Fibroblast of gingiva (primary cell): Measurements from ENCODE around the gene TNS3.

Experiments used
- DNase-seq: peaks from one replicate; pipeline ENCODE4 v3.0.0-alpha.2; 2011; ENCODE audit warnings: low read depth

TNS3 gene

DNA sequence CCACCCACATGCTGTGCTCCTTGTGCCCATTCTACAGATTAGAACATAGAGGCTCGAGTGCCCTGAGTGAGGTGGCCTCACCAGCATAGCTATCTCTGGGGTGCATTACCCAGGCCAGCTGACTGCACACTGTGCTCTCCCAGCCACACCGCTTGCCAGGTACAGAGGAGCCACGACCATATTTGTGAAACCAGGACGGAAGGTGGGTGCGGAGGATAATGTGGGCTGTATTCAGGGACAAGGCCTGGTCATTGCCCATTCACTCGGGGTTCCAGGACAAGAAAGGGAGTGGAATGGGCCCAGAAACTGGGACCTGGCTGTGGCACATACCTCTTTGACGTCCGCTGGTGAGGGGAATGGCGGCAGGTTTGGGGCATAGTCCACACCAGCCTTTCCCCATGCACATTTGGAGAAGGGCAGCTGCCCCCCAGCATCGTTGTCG is 236.0 kb downstream of the TNS3 start:
- no peak for DNase-seq

GRCh38 chr7:47344171-47344955 is 237.5 kb downstream of the TNS3 start:
- DNase-seq, result no peak

- no peak for DNase-seq
Measured at GRCh38 chr7:47343061-47343455, 238.9 kb downstream of the TNS3 start.

DNA sequence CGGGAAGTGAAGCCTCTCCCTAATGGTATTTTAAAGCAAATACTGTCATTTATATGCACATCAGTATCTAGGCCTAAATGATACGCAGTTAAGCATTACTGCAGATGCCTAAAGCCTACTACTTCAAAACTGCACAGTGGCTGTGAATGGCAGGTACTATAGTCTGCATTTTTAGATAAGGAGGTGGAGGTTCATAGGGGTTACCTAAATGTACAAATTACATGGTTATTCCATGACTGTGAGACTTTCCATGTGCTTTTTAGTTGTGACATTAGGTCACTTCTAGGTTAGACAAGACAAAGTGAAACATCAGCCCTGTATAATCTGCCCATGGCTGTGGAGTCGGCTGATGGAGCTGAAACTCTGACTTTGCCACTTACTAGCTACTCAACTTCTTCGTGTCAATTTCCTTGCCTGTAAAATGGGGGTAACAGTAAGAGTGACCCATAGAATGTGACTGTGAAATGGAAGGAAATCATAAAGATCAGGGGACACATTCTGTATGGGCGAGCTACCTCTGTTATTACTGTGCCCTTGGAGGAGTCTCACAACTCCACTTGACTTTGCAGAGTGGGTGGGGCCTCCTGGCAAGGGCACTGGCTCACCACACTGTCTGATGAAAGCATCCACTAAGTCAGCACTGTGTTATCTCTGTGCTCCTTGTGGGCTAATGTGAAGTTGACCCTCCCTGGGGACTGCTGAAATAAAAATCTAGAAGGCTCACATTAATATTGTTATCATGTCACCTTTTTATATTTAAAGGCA is 239.4 kb downstream of the TNS3 start:
- DNase-seq, result no peak

GRCh38 chr7:47340517-47340916 is 241.4 kb downstream of the TNS3 start:
- no peak for DNase-seq

DNA sequence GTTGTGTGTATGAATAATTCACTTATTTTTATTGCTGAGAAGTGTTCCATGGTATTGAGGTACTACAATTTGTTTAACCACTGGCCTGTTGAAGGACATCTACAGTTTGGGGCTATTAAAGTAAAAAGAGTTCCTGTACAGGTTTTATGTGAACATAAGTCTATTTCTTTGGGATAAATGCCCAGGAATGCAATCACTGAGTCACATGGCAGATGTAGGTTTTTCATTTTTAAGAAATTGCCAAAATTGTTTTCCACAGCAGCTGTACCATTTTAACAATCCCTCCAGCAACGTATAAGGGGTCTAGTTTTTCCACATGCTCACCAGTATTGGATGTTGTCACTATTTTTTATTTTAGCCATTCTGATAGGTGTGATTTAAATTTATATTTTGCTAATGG is 243.9 kb downstream of the TNS3 start:
- DNase-seq, result no peak

DNA sequence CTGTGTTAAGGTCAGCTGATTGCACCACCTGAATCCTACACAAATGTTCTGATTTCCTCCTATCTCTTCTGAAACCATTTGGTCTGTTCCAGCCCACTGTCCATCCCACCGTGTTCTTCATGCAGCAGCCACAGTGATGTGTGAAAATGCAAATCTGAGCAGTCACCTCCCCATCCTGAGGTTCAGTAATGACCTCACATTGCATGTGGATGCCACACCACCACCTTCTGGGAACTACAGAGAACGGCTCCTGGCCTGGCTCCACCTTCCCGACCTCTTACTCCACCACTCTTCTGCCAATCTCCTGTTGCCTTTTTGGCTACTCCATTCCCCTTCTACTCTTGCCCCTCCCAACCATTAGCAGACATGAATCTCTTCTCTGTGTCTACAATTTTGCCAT is 244.4 kb downstream of the TNS3 start:
- peak; percentile 20 for DNase-seq

- DNase-seq, result peak; percentile 51
Measured at GRCh38 chr7:47336472-47337425, 245.2 kb downstream of the TNS3 start.

- peak; percentile 91 for DNase-seq
Measured at GRCh38 chr7:47335557-47336471, 246.1 kb downstream of the TNS3 start.

DNA sequence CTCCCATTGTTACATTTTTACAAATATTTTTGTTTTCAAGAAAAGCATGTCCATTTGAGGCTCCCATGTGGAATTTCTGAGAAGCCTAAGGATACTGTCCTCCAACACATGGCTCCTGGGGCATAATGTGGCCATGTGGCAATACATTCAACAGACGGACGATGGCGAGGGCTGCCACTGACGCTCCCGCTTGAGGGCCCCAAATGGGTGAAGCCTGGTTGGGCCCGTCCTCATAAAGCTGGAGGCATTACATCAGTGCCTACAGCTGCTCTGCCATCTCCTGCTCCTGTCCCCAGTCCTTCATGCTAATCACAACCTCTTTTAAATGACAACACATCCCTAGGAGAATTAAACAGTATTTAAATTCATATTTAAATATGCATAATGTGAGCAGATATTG is 246.8 kb downstream of the TNS3 start:
- no peak for DNase-seq

GRCh38 chr7:47333959-47334358 is 248.0 kb downstream of the TNS3 start:
- no peak for DNase-seq

DNA sequence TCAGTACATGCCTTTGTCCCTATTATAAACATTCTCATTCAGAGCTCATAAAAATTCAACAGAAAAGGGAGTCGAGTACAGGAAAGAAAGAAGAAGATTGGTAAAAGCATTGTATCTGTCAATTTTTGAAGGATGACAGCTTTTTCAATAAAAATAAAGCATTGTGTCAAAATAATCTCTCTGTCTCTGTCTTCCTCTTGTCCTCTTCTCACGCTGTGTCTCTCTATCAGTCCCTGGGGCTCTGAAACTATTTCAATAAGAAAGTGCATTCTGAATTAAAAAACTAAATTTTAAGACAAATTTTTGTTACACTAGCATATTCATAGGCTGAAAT is 248.4 kb downstream of the TNS3 start:
- no peak for DNase-seq

GRCh38 chr7:47332681-47333553 is 249.0 kb downstream of the TNS3 start:
- DNase-seq, result no peak

DNA sequence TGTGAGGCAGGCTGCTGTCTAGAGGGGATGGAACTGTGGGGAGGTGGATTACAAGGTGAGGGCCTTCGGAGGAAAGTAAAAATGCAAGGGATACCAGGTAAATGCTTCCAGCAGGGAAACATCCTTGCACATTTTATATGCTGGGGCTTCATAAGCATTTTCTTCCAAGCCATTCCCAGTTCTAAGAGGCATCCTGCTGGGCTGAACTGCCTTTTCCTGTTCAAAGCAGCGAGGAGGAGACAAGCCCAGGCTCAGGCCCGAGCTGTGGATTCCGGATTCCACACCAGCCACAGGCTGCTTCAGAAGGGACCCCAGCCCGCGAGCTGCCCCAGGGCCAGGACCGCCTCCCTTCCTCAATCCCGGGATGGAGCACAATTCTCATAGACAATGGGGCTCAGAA is 249.7 kb downstream of the TNS3 start:
- no peak for DNase-seq

DNA sequence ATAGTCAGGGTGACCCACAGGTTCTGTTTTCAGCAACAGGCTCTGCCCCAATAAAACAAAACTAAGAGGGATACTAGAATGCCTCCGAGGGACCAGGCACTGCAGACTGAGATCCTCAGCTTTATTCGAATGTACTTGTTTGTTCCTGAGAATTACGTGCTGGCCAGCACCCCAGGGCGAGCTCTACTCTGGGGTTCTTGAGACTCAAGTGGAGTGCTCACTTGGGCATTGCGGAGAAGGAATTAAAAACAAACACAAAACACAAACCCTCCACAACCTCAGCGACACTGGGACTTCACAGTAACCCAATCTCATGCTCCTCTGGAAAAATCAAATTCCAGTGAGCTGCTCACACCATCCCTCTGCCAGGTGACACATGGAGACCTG is 250.7 kb downstream of the TNS3 start:
- no peak for DNase-seq

DNA sequence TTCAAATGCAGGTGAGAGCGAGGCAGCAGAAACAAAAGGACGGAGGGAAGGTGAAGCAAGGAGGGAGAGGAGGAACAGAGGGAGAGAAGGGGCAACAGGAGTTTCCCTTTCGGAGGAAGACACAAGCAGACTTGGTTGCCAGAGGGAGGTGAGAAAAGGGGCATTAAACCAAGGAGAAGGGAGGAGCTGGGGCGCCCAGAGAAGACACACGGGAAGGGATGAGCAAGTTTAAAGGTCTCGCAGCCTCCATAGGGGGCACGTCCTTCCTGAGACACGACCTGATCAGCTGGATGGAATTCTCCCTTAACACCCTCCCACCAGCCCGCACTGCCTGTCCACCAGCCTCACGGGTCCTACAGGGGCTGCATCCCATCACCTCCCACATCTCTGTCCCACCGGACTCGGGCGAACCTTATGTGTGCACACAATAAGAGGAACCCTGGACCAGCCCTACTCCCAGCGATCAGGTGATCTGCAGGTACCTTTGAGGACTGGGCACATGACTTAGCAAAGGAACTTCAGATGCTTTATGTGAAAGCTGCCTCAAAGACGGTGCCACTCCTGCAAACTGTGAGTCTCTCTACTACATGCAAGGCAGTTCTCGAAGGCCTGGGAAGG is 251.2 kb downstream of the TNS3 start:
- no peak for DNase-seq

DNA sequence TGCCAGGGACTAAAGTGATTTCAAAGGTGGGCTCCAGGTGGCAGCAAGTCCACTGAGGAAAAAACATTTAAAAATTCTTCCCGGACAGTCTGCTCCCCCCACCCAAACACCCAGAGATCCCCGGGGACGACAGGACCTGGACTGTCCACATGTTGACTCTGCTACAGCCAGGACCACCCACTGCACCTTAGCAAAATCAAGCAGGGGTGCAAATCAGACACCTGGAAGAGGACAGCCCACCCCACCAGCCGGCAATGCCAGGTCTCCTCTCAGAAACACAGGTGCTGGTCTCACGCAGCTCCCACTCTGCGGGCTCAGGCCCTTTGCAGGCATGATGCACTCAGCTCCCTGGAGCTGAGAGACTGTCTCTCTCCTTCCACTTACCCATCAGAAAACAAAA is 251.9 kb downstream of the TNS3 start:
- DNase-seq, result no peak

GRCh38 chr7:47329320-47329926 is 252.5 kb downstream of the TNS3 start:
- DNase-seq, result no peak
